PC-9 (cell line): ENCODE results near the gene RPL22.

Source experiments
- EZH2 ChIP-seq: fragments of 200-600 bp; sonication (generic); IDR thresholded peaks from 2 replicates; pipeline ENCODE4 v1.8.0; 2017; ENCODE audit warnings: antibody characterized with exemption, low read depth
- TF ChIP-seq, protein P1 (sequence below): fragments of 200-600 bp; sonication (generic); conservative IDR thresholded peaks from 2 replicates; pipeline ENCODE4 v1.6.1; 2017; ENCODE audit warnings: mixed run types, antibody characterized with exemption, mild to moderate bottlenecking, moderate library complexity

DNA sequence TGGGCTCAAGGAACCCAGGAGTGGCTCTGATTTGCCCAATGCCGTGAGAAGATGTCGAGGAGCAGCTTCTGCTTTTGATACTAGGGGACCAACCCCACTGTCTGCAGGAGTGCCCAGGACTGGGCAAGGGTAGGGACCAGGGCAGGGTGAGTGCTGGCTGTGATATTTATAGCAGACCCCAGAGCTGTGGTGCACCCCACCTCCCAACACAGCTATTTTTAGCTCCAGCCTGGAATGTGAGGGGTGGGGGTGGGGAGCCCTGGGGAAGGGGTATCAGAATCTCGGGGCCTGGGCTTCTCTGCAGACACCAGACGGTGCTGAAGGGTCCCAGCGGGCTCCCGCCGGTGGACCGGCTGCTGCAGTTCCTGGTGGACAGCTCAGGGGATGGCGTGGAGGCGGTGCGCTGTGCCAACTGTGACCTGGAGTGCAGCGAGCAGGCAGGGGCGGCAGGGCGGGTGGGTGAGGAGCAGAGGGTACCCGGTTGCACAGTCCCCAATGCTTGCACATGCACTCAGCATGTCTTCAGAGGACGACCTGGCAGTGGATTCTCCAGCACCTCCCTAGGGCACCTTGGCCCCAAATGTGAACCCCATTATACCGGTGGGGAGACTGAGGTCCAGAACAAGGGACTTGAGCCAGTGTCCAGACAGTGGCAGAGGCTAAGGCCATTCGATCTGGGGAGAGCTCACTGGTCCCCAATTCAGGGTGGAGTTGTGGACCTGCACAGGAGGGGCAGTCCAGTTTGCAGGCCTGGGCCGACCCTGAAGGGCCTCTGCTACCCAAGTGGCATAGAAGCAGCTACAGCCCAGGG is 7.9 kb upstream of the RPL22 start:
- no peak for TF ChIP-seq EZH2
- TF ChIP-seq, protein P1, sequence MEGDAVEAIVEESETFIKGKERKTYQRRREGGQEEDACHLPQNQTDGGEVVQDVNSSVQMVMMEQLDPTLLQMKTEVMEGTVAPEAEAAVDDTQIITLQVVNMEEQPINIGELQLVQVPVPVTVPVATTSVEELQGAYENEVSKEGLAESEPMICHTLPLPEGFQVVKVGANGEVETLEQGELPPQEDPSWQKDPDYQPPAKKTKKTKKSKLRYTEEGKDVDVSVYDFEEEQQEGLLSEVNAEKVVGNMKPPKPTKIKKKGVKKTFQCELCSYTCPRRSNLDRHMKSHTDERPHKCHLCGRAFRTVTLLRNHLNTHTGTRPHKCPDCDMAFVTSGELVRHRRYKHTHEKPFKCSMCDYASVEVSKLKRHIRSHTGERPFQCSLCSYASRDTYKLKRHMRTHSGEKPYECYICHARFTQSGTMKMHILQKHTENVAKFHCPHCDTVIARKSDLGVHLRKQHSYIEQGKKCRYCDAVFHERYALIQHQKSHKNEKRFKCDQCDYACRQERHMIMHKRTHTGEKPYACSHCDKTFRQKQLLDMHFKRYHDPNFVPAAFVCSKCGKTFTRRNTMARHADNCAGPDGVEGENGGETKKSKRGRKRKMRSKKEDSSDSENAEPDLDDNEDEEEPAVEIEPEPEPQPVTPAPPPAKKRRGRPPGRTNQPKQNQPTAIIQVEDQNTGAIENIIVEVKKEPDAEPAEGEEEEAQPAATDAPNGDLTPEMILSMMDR, result no peak
